K562 (cell line): ENCODE measurements around the gene CERS2. TPM values are rescaled to one million over a fixed set of nuclear protein-coding genes. Genes with fewer than 3 reads are reported as not detected.

Experiments used
- ARID3B ChIP-seq: fragments of 250-450 bp; sonication (Bioruptor Pico); IDR thresholded peaks from 2 replicates; pipeline ENCODE4 v1.4.0; 2020; ENCODE audit warnings: borderline replicate concordance
- DACH1 ChIP-seq: fragments of 450-650 bp; IDR thresholded peaks from 2 replicates; pipeline ENCODE4 v1.6.1; 2018; ENCODE audit not compliant: partially characterized antibody
- ELF2 ChIP-seq: fragments of 250-450 bp; sonication (Bioruptor Pico); IDR thresholded peaks from 2 replicates; pipeline ENCODE4 v1.5.0; 2021; ENCODE audit warnings: mild to moderate bottlenecking
- ELK1 ChIP-seq: sonication (generic); formaldehyde crosslinking; IDR thresholded peaks from 2 replicates; pipeline ENCODE4 v1.8.1; 2022; ENCODE audit warnings: missing genetic modification reagents
- FOXA3 ChIP-seq, 2 experiments: fragments of 450-650 bp in 1 of 2; sonication (generic) in 1 of 2; formaldehyde crosslinking; IDR thresholded peaks in 1 of 2; conservative IDR thresholded peaks in 1 of 2; 2 replicates each; pipeline versions ENCODE4 v1.4.0 to v1.8.0; 2020 to 2022; ENCODE audit warnings: mild to moderate bottlenecking in 2 of 2, missing genetic modification reagents in 1 of 2
- HOXB6 ChIP-seq: fragments of 250-450 bp; sonication (Bioruptor Pico); IDR thresholded peaks from 2 replicates; pipeline ENCODE4 v1.5.1; 2022; ENCODE audit warnings: mild to moderate bottlenecking, borderline replicate concordance
- MED1 ChIP-seq: sonication (generic); formaldehyde crosslinking; IDR thresholded peaks from 2 replicates; pipeline ENCODE4 v1.8.1; 2023; ENCODE audit warnings: missing genetic modification reagents, borderline replicate concordance
- MXI1 ChIP-seq: IDR thresholded peaks from 2 replicates; pipeline ENCODE4 v1.6.1; 2011; ENCODE audit warnings: low read depth, mild to moderate bottlenecking, improper control_type of control experiment, low read length
- NCOR1 ChIP-seq: fragments of 450-650 bp; IDR thresholded peaks from 2 replicates; pipeline ENCODE4 v1.6.1; 2016; ENCODE audit warnings: mild to moderate bottlenecking, moderate library complexity
- PHF8 ChIP-seq: fragments of 200-600 bp; sonication (generic); IDR thresholded peaks from 2 replicates; pipeline ENCODE4 v1.6.1; 2012; ENCODE audit warnings: mixed run types, mild to moderate bottlenecking, inconsistent platforms, low read length, moderate library complexity, borderline replicate concordance
- POLR2H ChIP-seq: IDR thresholded peaks from 2 replicates; pipeline ENCODE4 v1.6.1; 2016; ENCODE audit warnings: missing genetic modification characterization, low read depth, mild to moderate bottlenecking, control low read depth, missing compliant biosample characterization, moderate library complexity
- RERE ChIP-seq: sonication (generic); formaldehyde crosslinking; IDR thresholded peaks from 2 replicates; pipeline ENCODE4 v1.8.0; 2023; ENCODE audit warnings: missing genetic modification reagents, mild to moderate bottlenecking, borderline replicate concordance
- U2AF1 ChIP-seq: fragments of 200-400 bp; formaldehyde crosslinking; optimal IDR thresholded peaks from 2 replicates; pipeline ENCODE3; 2017; ENCODE audit warnings: mild to moderate bottlenecking, low read depth, low read length, moderate library complexity
- ZFX ChIP-seq: sonication (generic); formaldehyde crosslinking; IDR thresholded peaks from 2 replicates; pipeline ENCODE4 v1.8.0; 2022; ENCODE audit warnings: mild to moderate bottlenecking, missing genetic modification reagents, moderate library complexity
- ZNF41 ChIP-seq: fragments of 250-450 bp; sonication (Bioruptor Pico); conservative IDR thresholded peaks from 2 replicates; pipeline ENCODE4 v1.4.0; 2020; ENCODE audit warnings: mild to moderate bottlenecking
- ZNF644 ChIP-seq: fragments of 200-800 bp; sonication (Bioruptor generic); IDR thresholded peaks from 2 replicates; pipeline ENCODE4 v1.6.1; 2016; ENCODE audit warnings: low read depth, missing genetic modification characterization, missing compliant biosample characterization
- ZNF766 ChIP-seq: fragments of 200-800 bp; sonication (Bioruptor generic); conservative IDR thresholded peaks from 2 replicates; pipeline ENCODE4 v1.6.1; 2016; ENCODE audit warnings: missing genetic modification characterization, missing compliant biosample characterization
- polyA plus RNA-seq, 8 experiments: library from polyadenylated mRNA; depleted of rRNA in 4 of 8; stranded (reverse) in 5 of 8; unstranded in 3 of 8; fragments of >200 nt; fragmentation: Nextera tagmentation in 2 of 8; fragmentation: Illumina TruSeq in 1 of 8; extraction: Ambion mirVana in 2 of 8; extraction: Trizol in 1 of 8; gene quantifications; 2 replicates each; pipeline versions ENCODE4 v1.2.1 to v1.2.3, GENCODE V29; 2011 to 2014; ENCODE audit warnings: inconsistent platforms in 1 of 8, missing spikeins in 1 of 8
- total RNA-seq, 7 experiments: library from RNA; depleted of rRNA in 6 of 7; stranded (reverse); fragments of >200 nt in 6 of 7; fragmentation: Illumina TruSeq in 2 of 7; extraction: Trizol in 2 of 7; gene quantifications; 2 replicates each; pipeline versions ENCODE4 v1.2.1 to v1.2.3, GENCODE V29; 2011 to 2021; ENCODE audit warnings: low replicate concordance in 1 of 7

Gene CERS2
- total and polyA plus RNA-seq, 9 of the 15 experiments (the other 6 are each of a cell fraction or from before 2014, with no cell fraction given), result 23.4 to 295 (median 132) TPM

- TF ChIP-seq PHF8, result peak; percentile 34; the same call in 1 of the 2 replicates
- 0 out of 2 replicates have a peak, but pooled peaks have one; percentile 19 for TF ChIP-seq ELF2 (CRISPR knock-in tag)
- TF ChIP-seq ELK1 (CRISPR knock-in tag), result no peak
- no peak for TF ChIP-seq ARID3B (CRISPR knock-in tag)
- 0 out of 2 replicates have a peak, but pooled peaks have one; percentile 32 for TF ChIP-seq ZNF41 (CRISPR knock-in tag)
- no peak for TF ChIP-seq DACH1
- TF ChIP-seq HOXB6 (CRISPR knock-in tag), result no peak
- no peak for TF ChIP-seq MXI1
- TF ChIP-seq ZNF644 (tag), result no peak
- TF ChIP-seq ZNF766 (CRISPR knock-in tag), result 0 out of 2 replicates have a peak, but pooled peaks have one; percentile 16
- TF ChIP-seq POLR2H, result no peak
- TF ChIP-seq MED1 (CRISPR knock-in tag), result no peak
- TF ChIP-seq RERE (CRISPR knock-in tag), result no peak
- TF ChIP-seq U2AF1, result no peak
- peak; percentile 42; the same call in 1 of the 2 replicates for TF ChIP-seq ZFX (CRISPR knock-in tag)
- peak; percentile 38 for TF ChIP-seq NCOR1
- TF ChIP-seq FOXA3 (CRISPR knock-in tag; conservative IDR thresholded peaks at IDR 0.05 in 1 of 2, IDR thresholded peaks at IDR 0.05 in 1 of 2), result peak in 1 of 2 experiments; percentile 26; a peak in 1 of 4 replicates
Measured at GRCh38 chr1:150979092-150980056, 4.7 kb upstream of the CERS2 start (continued).
